Right atrium auricular region (tissue), 2 donors: ENCODE measurements around the gene HNRNPAB. TPM values are rescaled to one million over a fixed set of nuclear protein-coding genes. Genes with fewer than 3 reads are reported as not detected.

Source experiments
- DNase-seq: peaks from one replicate; pipeline ENCODE4 v3.0.0-alpha.2; 2019; ENCODE audit warnings: low spot score
- H3K27ac ChIP-seq, 2 donors: fragments of 200-600 bp; sonication (generic); 1 replicate in 1 of 2; 2 replicates in 1 of 2; pipeline ENCODE4 v1.5.1; 2016 to 2019
- H3K27me3 ChIP-seq, 2 donors: fragments of 200-600 bp; sonication (generic); one replicate each; pipeline versions ENCODE4 v1.5.1 to v1.6.0; 2017 to 2019
- H3K36me3 ChIP-seq: fragments of 200-600 bp; sonication (generic); one replicate; pipeline ENCODE4 v1.5.1; 2016
- H3K4me1 ChIP-seq, 2 donors: fragments of 200-600 bp; sonication (generic); one replicate each; pipeline versions ENCODE4 v1.5.1 to v1.6.0; 2017 to 2019
- H3K4me3 ChIP-seq, 2 donors: fragments of 200-600 bp; sonication (generic); 1 replicate in 1 of 2; 2 replicates in 1 of 2; pipeline ENCODE4 v1.5.1; 2017 to 2019; ENCODE audit warnings: mild to moderate bottlenecking in 1 of 2, moderate library complexity in 1 of 2
- H3K9me3 ChIP-seq, 2 donors: fragments of 200-600 bp; sonication (generic); one replicate each; pipeline ENCODE4 v1.5.1; 2019
- total RNA-seq, 2 donors: library from RNA; depleted of rRNA; stranded (reverse); fragments of >200 nt; gene quantifications; one replicate each; pipeline ENCODE4 v1.1.0, GENCODE V29; 2016
- TF ChIP-seq, protein P1 (sequence below), 2 donors: fragments of 200-600 bp; sonication (generic); IDR thresholded peaks; one replicate each; pipeline ENCODE4 v1.5.1; 2019; ENCODE audit warnings: antibody characterized with exemption in 2 of 2

The HNRNPAB gene
- total RNA-seq, 2 donors from 2014 or later, result 62.4 to 69.1 TPM

DNA sequence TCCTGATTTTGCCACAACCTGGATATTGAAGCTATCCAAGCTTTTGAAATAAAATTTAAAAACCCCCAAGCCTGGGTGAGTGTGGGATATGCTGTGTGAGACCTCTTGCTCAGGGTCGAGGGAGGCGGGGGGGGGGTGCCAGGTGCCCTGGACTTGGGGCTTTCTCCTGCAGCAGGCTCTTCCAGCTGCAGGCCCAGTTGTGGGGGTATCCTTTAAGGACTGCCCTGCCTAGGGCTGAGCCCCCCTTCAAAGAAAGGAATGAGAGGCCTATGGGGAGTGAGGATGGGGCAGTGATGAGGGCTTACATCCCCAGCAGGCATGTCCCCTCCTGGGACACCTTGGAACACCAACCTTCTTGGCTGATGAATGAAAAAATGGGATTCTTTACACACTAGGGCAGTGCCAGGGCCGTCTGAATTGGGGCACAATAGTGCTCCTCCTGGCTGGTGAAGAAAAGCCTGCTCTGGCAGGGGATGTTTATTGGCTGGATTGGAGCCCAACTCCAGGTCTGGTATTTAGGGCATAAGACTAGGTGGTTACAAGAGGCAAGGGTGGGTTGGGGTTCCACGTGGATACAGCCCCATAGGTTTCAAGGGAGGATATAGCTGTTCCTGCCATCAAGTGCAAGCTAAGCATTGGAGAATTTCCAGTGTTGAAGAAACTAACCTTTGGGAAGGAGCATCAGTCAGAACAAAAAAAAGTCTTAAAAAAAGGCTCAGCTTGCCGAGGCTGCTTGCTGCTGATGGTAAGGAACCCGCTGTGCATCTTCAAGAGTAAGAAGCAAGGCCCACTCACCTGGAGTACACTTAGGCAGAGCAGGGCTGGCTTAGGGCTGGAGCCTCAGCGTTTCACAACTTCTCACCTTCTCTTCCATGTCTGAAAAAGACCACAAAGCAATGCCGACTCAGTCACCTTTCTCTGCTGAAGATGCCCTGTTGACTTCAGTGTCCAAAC lies 7.0 kb downstream of the HNRNPAB start:
- DNase-seq, result no peak
- TF ChIP-seq, protein P1, sequence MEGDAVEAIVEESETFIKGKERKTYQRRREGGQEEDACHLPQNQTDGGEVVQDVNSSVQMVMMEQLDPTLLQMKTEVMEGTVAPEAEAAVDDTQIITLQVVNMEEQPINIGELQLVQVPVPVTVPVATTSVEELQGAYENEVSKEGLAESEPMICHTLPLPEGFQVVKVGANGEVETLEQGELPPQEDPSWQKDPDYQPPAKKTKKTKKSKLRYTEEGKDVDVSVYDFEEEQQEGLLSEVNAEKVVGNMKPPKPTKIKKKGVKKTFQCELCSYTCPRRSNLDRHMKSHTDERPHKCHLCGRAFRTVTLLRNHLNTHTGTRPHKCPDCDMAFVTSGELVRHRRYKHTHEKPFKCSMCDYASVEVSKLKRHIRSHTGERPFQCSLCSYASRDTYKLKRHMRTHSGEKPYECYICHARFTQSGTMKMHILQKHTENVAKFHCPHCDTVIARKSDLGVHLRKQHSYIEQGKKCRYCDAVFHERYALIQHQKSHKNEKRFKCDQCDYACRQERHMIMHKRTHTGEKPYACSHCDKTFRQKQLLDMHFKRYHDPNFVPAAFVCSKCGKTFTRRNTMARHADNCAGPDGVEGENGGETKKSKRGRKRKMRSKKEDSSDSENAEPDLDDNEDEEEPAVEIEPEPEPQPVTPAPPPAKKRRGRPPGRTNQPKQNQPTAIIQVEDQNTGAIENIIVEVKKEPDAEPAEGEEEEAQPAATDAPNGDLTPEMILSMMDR (IDR thresholded peaks at IDR 0.05), result no peak

DNA sequence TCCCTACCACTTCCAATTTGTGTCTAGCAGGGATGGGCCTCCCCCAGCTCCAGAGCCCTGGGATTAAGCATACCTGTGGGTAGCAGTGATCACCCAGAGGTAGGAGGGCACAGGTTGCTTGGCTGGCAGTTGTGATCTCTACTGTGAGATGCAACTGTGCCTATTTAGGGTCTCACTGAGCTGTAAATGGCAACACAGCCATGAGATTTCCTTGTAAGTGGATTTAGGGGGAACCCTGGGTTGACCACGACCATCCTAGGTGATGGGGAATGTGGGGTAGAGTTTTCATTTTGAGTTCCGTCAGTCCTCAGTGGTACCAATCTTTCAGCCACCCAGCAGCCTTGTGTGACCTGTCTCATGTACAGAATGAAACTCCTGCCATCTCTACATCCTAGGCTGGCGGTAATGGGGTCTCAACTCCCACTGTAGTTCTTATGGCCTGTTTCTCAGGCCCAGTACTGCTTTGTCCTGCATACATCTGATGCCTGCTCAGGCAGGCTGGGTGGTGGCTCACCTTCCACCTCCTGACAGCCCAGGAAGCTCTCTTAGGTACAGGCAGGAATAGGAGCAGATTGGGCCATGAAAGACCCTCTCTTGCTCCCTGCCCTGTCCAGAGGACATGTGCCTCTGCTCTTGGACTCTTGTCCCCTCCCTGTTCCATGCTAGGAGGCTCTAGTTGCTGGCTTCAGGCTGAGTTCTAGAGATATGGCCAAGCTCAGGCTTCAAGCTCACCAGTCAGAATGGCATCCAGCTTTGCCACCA lies 8.1 kb downstream of the HNRNPAB start:
- TF ChIP-seq, protein P1 (IDR thresholded peaks at IDR 0.05), result no peak
- Histone ChIP-seq H3K36me3 (peaks cover 96% of the 10 kb centered on the region), H3K27me3 (no peaks in the 10 kb centered on the region), H3K4me3 (no peak overlapping the region), H3K4me1 (no peaks in the 10 kb centered on the region), H3K9me3 (no peaks in the 10 kb centered on the region), H3K27ac (no peak overlapping the region)
- no peak for DNase-seq

More for the DNA sequence above, 7.0 kb downstream of the HNRNPAB start:
- no peak overlapping the region for H3K4me3 ChIP-seq
- no peaks in the 10 kb centered on the region for H3K9me3 ChIP-seq
- H3K36me3 ChIP-seq, result peaks cover 100% of the 10 kb centered on the region
- no peaks in the 10 kb centered on the region for H3K27me3 ChIP-seq
- no peak overlapping the region for H3K27ac ChIP-seq
- H3K4me1 ChIP-seq, result peaks cover 0 to 10% of the 10 kb centered on the region in 2 donors

DNA sequence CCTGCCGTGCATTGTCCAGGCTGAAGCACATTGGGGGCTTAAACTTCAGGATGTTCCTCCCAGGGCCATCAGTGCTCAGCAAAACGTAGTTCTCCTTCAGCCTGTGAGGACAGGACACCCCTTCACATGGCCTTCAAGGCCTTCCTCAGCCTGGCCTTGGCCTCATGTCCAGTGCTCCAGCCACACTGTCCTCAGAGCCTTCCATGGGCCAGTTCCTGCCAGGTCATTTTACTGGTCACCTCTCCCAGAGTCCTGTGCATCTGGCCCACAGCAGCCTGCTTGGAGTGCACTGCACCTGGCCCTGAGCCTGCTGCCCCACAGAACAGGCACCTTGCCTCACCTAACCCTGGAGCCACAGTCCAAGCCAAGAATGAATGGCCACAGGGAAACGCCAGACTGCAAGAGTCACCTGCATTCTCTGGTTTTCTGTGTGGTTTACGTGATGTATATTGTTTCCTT lies 8.7 kb downstream of the HNRNPAB start:
- Histone ChIP-seq H3K9me3 (no peaks in the 10 kb centered on the region), H3K27me3 (no peaks in the 10 kb centered on the region), H3K4me1 (no peaks in the 10 kb centered on the region), H3K27ac (no peak overlapping the region), H3K4me3 (no peak overlapping the region), H3K36me3 (peaks cover 90% of the 10 kb centered on the region)
- TF ChIP-seq, protein P1 (IDR thresholded peaks at IDR 0.05), result no peak
- no peak for DNase-seq

DNA sequence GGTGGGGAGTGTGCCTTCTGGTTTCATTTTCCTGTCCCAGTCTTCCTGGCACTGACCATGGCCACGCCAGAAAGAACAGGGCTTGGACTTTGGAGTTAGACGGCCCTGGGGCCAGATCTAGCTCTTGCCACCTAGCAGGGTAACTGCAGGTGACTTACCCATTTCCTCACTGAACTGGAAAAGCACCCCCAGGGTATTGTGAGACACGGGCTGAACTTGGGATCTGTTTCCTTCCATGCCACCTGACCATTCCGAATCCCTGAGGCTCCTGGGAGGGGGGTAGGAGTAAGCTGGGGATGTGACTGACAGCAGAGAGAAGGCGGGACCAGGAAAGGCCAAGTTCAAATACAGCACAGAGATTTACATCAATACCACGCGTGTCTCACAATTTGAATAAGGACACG lies 9.4 kb downstream of the HNRNPAB start:
- peaks cover 88% of the 10 kb centered on the region for H3K36me3 ChIP-seq
- H3K9me3 ChIP-seq, result no peaks in the 10 kb centered on the region
- no peak overlapping the region for H3K27ac ChIP-seq
- TF ChIP-seq, protein P1 (IDR thresholded peaks at IDR 0.05), result no peak
- no peaks in the 10 kb centered on the region for H3K4me1 ChIP-seq
- H3K4me3 ChIP-seq, result no peak overlapping the region
- H3K27me3 ChIP-seq, result no peaks in the 10 kb centered on the region
- DNase-seq, result no peak

DNA sequence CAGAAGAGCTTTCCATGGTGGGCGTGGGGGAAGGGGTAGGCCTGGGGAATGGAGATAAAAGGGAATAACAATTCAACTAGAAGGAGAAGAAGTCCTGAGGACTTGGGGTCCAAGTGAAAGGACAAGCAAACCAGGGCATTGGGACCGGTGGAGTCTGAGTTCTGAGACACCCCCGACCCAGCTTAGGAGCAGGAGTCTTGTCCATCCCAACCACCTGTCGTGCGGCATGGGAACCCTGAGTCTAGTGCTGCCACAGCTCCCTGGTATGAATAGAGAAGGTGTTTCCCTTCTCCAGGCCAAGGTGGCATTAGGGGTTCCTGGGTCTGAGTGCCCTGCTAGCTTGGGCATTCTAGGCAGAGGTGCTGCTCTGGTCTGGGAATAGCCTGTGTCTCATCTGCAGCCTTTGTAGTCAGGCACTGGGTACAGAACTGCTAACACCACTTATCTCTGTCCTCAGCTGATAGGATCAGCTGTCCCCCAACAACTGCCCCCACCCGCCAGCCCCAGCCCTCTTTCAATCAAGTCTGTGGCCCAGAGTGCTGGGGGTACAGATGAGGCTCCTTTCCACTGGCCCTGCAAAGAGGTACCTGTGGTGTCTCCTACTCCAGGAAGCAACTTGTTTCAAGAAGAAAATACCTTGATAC lies 9.9 kb downstream of the HNRNPAB start:
- H3K9me3 ChIP-seq, result no peaks in the 10 kb centered on the region
- H3K4me3 ChIP-seq, result no peak overlapping the region
- H3K36me3 ChIP-seq, result peaks cover 87% of the 10 kb centered on the region
- H3K27ac ChIP-seq, result no peak overlapping the region
- H3K27me3 ChIP-seq, result no peaks in the 10 kb centered on the region
- no peaks in the 10 kb centered on the region for H3K4me1 ChIP-seq
- TF ChIP-seq, protein P1 (IDR thresholded peaks at IDR 0.05), result no peak
- DNase-seq, result no peak
